ENCODE results near the gene NDST4.

DNA sequence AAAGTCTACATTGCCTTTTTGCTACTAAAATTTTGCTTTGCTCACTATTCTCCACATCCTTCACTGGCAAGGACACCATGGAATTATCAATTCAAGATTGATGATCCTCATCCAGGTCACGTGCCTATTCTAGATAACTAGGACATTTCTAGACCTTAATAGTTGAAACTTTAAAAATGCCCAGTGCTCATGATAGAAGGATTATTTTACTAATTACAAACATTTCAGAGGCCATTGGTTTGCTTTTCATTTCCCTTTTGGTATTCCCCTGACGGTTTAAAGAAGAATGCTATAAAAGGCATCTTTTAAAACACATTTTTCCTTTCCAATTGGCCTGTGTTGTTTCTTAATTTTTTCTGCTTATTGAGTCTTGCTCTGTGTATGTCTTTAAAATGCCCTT is 249.4 kb downstream of the NDST4 start:
- TF ChIP-seq, protein P1, sequence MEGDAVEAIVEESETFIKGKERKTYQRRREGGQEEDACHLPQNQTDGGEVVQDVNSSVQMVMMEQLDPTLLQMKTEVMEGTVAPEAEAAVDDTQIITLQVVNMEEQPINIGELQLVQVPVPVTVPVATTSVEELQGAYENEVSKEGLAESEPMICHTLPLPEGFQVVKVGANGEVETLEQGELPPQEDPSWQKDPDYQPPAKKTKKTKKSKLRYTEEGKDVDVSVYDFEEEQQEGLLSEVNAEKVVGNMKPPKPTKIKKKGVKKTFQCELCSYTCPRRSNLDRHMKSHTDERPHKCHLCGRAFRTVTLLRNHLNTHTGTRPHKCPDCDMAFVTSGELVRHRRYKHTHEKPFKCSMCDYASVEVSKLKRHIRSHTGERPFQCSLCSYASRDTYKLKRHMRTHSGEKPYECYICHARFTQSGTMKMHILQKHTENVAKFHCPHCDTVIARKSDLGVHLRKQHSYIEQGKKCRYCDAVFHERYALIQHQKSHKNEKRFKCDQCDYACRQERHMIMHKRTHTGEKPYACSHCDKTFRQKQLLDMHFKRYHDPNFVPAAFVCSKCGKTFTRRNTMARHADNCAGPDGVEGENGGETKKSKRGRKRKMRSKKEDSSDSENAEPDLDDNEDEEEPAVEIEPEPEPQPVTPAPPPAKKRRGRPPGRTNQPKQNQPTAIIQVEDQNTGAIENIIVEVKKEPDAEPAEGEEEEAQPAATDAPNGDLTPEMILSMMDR (conservative IDR thresholded peaks at IDR 0.05 in 1 of 2, IDR thresholded peaks at IDR 0.05 in 1 of 2; ENCODE audit: low read depth in 1 of 2, low read length in 2 of 2), result no peak
- no peak for TF ChIP-seq EZH2 (IDR thresholded peaks at IDR 0.05; ENCODE audit: low read length, missing control alignments)
